ENCODE results near the gene TOX2. TPM values are rescaled to one million over a fixed set of nuclear protein-coding genes. Genes with fewer than 3 reads are reported as not detected.

Gene TOX2
- polyA plus RNA-seq, 3 donors from 2014 or later = 2.4 to 5.0 (median 2.9) TPM

DNA sequence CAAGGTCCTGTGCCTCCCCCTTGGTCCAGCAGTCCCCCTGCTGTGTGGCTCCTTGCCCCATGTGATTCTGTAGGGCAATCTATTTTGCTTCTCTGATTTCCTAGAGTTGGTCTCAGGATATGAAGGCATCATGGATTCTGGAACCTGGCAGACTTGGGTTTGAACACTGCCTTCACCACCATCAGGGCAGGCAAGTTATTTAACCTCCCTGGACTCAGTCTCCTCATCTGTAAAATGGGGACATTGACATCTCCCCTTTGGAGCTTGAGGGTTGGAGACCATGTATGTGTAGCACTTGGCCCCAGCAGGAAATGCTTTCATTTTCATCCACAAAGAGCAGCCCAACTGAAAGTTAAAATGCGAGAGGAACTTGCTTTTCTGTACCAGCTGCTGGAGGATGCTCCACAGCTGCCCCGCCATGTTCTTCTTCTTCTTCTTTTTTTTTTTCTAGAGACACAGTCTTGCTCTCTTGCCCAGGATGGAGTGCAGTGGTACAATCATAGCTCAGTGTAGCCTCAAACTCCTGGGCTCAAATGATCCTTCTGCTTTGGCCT is 6.7 kb downstream of the TOX2 start:
- Mint-ChIP-seq H3K36me3 (peaks cover 0 to 4% (median 0%) of the 10 kb centered on the region in 3 donors), H3K27ac (no peak overlapping the region), H3K27me3 (ENCODE audit: low read depth in 3 of 3) (peaks cover 23 to 39% (median 24%) of the 10 kb centered on the region in 3 donors), H3K9me3 (no peaks in the 10 kb centered on the region), H3K4me3 (no peak overlapping the region), H3K4me1 (peaks cover 28 to 49% of the 10 kb centered on the region in 2 donors)
- DNase-seq = no peak

DNA sequence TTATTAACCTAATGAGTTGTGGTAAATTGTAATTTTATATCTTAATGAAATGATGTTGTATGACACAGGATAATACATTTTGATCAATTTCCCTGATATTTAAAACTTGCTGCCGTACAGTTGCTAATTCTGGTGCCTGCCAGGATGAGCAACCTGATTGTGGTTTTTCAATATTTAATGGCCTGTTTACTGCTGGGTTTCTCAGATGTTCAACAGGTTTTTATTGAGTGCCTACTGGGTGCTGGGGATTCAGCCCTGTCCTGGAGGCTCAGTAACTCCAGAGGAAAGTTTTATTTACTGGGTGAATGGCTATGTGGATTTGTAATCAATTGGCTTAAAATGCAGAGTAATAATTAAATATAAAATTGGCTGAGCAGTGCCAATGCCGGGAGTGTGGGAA is 8.0 kb downstream of the TOX2 start:
- Mint-ChIP-seq H3K4me3 (no peak overlapping the region), H3K36me3 (peaks cover 0 to 4% (median 0%) of the 10 kb centered on the region in 3 donors), H3K4me1 (peaks cover 25 to 52% of the 10 kb centered on the region in 2 donors), H3K27ac (no peak overlapping the region), H3K9me3 (no peaks in the 10 kb centered on the region), H3K27me3 (ENCODE audit: low read depth in 3 of 3) (peaks cover 23 to 30% (median 29%) of the 10 kb centered on the region in 3 donors)
- DNase-seq = no peak

DNA sequence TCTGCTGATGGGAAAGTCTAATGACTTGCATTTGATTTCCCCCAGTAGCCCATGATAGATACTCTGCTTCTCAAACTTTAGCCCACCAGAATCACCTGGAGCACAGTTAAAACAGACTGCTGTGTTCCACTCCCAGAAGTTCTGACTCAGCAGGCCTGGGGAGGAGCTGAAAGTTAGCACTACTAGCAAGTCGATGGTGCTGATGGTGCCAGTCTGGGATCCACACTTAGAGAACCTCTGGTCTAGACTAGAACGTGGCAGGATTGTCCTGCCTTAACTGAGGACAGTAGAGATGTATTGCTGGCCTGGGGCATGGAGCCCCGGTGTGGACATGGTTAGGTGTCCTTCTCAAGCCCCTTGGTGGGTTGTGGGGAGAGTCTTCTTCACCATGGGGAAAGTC is 8.7 kb downstream of the TOX2 start:
- peaks cover 25 to 52% of the 10 kb centered on the region in 2 donors for H3K4me1 Mint-ChIP-seq

DNA sequence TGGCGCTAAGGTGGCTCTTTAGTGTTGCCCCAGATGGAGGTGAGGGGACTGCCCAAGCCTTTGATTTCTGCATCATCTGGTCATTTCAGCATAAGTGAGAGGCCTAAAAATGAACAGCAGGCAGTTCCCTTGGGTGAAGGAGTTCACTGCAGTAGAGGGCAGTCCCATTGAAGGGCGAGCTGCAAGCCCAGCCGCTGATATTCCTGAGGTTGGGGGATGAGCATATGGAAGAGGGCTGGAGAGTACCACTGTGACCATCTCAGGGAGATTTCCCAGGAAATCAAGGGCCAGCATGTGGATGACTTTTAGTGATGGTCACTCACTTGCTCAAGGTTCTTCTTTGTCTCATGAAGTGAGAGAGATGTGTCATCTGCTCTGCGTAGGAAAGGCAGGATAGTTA is 9.3 kb downstream of the TOX2 start:
- DNase-seq = no peak
- peaks cover 0 to 4% (median 0%) of the 10 kb centered on the region in 3 donors for H3K36me3 Mint-ChIP-seq
- no peak overlapping the region for H3K27ac Mint-ChIP-seq
- peaks cover 25 to 52% of the 10 kb centered on the region in 2 donors for H3K4me1 Mint-ChIP-seq
- no peaks in the 10 kb centered on the region for H3K9me3 Mint-ChIP-seq
- H3K27me3 Mint-ChIP-seq (ENCODE audit: low read depth in 3 of 3) = peaks cover 24 to 37% (median 29%) of the 10 kb centered on the region in 3 donors
- H3K4me3 Mint-ChIP-seq = peak overlapping the region in 1 of 5 donors; percentile 21

More for the DNA sequence above, 8.7 kb downstream of the TOX2 start:
- Mint-ChIP-seq H3K36me3 (peaks cover 0 to 4% (median 0%) of the 10 kb centered on the region in 3 donors), H3K27ac (peak overlapping the region in 1 of 6 donors; percentile 47), H3K9me3 (no peaks in the 10 kb centered on the region), H3K27me3 (ENCODE audit: low read depth in 3 of 3) (peaks cover 23 to 35% (median 29%) of the 10 kb centered on the region in 3 donors), H3K4me3 (peak overlapping the region in 2 of 5 donors; percentile 30 to 51)
- no peak for DNase-seq

GRCh38 chr20:43925215-43925614 is 10.6 kb downstream of the TOX2 start:
- peaks cover 25 to 52% of the 10 kb centered on the region in 2 donors for H3K4me1 Mint-ChIP-seq
- H3K27ac Mint-ChIP-seq = peak overlapping the region in 3 of 6 donors; percentile 15 to 75 (median 18)
- H3K27me3 Mint-ChIP-seq (ENCODE audit: low read depth in 3 of 3) = peaks cover 21 to 37% (median 26%) of the 10 kb centered on the region in 3 donors
- no peaks in the 10 kb centered on the region for H3K9me3 Mint-ChIP-seq
- DNase-seq = peak; percentile 46 to 63 (median 62)
- peak overlapping the region in 4 of 5 donors; percentile 54 to 84 (median 66) for H3K4me3 Mint-ChIP-seq
- peaks cover 0 to 4% (median 0%) of the 10 kb centered on the region in 3 donors for H3K36me3 Mint-ChIP-seq

GRCh38 chr20:43925801-43926200 is 11.1 kb downstream of the TOX2 start:
- Mint-ChIP-seq H3K36me3 (peaks cover 0 to 8% (median 0%) of the 10 kb centered on the region in 3 donors), H3K4me3 (peak overlapping the region in 4 of 5 donors; percentile 55 to 84 (median 64)), H3K27ac (peak overlapping the region in 3 of 6 donors; percentile 15 to 75 (median 68)), H3K9me3 (no peaks in the 10 kb centered on the region), H3K4me1 (peaks cover 25 to 52% of the 10 kb centered on the region in 2 donors), H3K27me3 (ENCODE audit: low read depth in 3 of 3) (peaks cover 21 to 31% (median 25%) of the 10 kb centered on the region in 3 donors)
- peak in 1 of 3 donors; percentile 34 for DNase-seq

DNA sequence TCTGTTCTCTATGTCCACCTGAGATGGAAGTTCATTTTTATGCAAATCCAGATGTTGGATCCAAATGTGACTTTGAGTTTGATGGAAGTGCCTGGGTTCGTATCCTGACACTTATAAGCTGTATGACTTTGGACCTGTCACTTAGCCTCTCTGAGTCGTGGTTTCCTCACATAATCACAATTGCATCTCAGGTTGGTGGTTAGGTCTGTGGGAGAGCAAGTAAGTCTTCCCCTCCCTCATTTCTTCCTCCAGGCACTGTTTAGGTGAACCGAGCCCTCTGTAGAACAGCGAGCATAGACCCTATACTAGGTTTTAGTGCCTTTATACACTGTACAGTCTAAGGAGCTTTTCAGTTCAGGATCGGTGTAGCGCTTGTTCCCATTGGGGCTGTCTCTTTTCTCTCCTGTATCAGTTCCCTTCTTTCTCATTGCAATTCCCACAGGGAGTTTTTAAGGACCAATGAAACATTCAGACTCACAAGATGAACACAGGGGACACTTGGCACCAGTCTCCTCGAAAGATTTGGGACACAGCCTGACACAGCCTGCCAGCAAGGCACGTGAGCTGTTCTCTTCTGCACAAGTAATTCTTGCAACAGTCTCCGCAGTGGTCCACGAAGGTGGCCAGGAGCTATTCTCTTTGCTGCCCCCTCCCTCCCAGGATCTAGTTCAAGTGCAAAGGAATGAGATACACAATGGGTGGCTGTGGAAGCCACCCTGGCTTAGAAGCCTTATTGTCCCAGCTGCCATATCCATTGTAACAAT is 11.8 kb downstream of the TOX2 start:
- DNase-seq = no peak
- H3K36me3 Mint-ChIP-seq = peaks cover 0 to 12% (median 0%) of the 10 kb centered on the region in 3 donors
- peak overlapping the region in 1 of 6 donors; percentile 16 for H3K27ac Mint-ChIP-seq
- peaks cover 25 to 33% (median 26%) of the 10 kb centered on the region in 3 donors for H3K27me3 Mint-ChIP-seq (ENCODE audit: low read depth in 3 of 3)
- H3K4me1 Mint-ChIP-seq = peaks cover 25 to 48% of the 10 kb centered on the region in 2 donors
- no peaks in the 10 kb centered on the region for H3K9me3 Mint-ChIP-seq
- H3K4me3 Mint-ChIP-seq = peak overlapping the region in 4 of 5 donors; percentile 55 to 84 (median 64)

- Mint-ChIP-seq H3K36me3 (peaks cover 0 to 13% (median 3%) of the 10 kb centered on the region in 3 donors), H3K4me1 (peaks cover 0 to 4% of the 10 kb centered on the region in 2 donors), H3K27ac (peak overlapping the region in 1 of 6 donors; percentile 73), H3K27me3 (ENCODE audit: low read depth in 3 of 3) (peaks cover 19 to 37% (median 21%) of the 10 kb centered on the region in 3 donors), H3K4me3 (no peak overlapping the region), H3K9me3 (no peaks in the 10 kb centered on the region)
- DNase-seq = no peak
Observed at GRCh38 chr20:43931976-43932375, 17.3 kb downstream of the TOX2 start.

GRCh38 chr20:43934833-43935232 is 20.2 kb downstream of the TOX2 start:
- peaks cover 14 to 31% (median 28%) of the 10 kb centered on the region in 3 donors for H3K27me3 Mint-ChIP-seq (ENCODE audit: low read depth in 3 of 3)

GRCh38 chr20:43936104-43936770 is 21.6 kb downstream of the TOX2 start:
- Mint-ChIP-seq H3K4me1 (peaks cover 7 to 14% of the 10 kb centered on the region in 2 donors), H3K27me3 (ENCODE audit: low read depth in 3 of 3) (peaks cover 13 to 38% (median 31%) of the 10 kb centered on the region in 3 donors), H3K4me3 (peak overlapping the region in 1 of 5 donors; percentile 14), H3K27ac (no peak overlapping the region), H3K36me3 (peaks cover 0 to 7% (median 4%) of the 10 kb centered on the region in 3 donors), H3K9me3 (no peaks in the 10 kb centered on the region)
- DNase-seq = no peak

More at GRCh38 chr20:43934833-43935232, 20.2 kb downstream of the TOX2 start:
- H3K36me3 Mint-ChIP-seq = peaks cover 0 to 13% (median 4%) of the 10 kb centered on the region in 3 donors
- H3K4me1 Mint-ChIP-seq = peaks cover 0 to under 1% of the 10 kb centered on the region in 2 donors
- H3K4me3 Mint-ChIP-seq = no peak overlapping the region
- H3K9me3 Mint-ChIP-seq = no peaks in the 10 kb centered on the region
- no peak overlapping the region for H3K27ac Mint-ChIP-seq
- no peak for DNase-seq

GRCh38 chr20:43936805-43937204 is 22.2 kb downstream of the TOX2 start:
- Mint-ChIP-seq H3K27ac (no peak overlapping the region), H3K27me3 (ENCODE audit: low read depth in 3 of 3) (peaks cover 11 to 34% (median 32%) of the 10 kb centered on the region in 3 donors), H3K36me3 (peaks cover 0 to 4% (median 3%) of the 10 kb centered on the region in 3 donors), H3K4me1 (peaks cover 12 to 20% of the 10 kb centered on the region in 2 donors), H3K9me3 (no peaks in the 10 kb centered on the region), H3K4me3 (peak overlapping the region in 1 of 5 donors; percentile 14)
- no peak for DNase-seq

DNA sequence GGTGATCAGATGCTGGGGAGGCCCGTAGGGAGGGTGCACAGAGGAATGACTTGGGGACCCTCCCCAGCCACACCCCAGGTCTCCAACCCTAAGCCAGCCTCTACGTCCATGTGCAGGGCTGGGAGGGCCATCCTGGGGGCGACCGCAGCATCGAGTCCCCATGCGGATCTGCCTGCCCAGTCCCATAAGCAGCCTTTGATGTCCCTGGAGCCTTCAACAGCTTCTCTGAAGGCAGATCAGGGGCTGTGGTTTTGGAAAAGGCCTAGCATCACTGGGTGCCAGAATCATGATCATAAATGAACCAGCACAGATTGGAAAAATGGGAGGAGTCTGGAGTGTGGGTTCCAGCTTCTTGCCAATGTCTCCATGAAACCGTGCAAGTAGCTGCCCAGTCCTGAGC is 22.9 kb downstream of the TOX2 start:
- Mint-ChIP-seq H3K4me1 (peaks cover 20 to 27% of the 10 kb centered on the region in 2 donors), H3K27me3 (ENCODE audit: low read depth in 3 of 3) (peaks cover 11 to 32% (median 32%) of the 10 kb centered on the region in 3 donors), H3K4me3 (no peak overlapping the region), H3K36me3 (peaks cover 0 to 4% (median 3%) of the 10 kb centered on the region in 3 donors), H3K9me3 (no peaks in the 10 kb centered on the region), H3K27ac (no peak overlapping the region)
- no peak for DNase-seq

DNA sequence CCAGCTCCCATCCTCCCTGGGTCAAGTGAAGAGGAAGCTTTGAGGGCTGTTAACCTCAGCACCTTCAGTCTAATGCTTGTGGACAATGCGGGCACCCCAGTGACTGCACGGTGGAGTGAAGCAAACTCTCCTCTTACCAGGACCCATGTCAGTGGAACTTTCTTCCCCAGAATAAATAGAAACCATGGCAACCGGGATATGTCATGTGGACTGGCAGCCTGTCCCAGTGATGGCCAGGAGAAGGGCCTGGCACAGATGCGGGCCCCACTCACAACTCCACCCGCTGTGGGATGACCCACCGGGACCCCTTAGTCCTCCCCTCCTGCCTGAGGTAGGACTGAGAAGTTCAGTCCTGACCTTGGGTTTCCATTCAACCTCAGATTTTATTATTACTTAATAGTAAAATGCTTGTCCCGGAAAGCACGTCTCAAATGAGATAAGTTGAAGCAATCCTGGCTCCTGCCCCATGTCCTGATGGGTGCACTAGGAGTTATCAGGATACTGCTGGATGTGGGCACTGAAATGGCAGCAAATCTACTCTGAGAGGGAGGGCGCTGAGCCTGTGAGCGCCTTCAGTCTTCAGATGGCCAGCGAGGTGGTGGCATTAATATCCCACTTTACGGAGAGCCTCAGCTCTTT is 23.5 kb downstream of the TOX2 start:
- Mint-ChIP-seq H3K36me3 (peaks cover 0 to 4% (median 3%) of the 10 kb centered on the region in 3 donors), H3K4me3 (no peak overlapping the region), H3K4me1 (peaks cover 25 to 33% of the 10 kb centered on the region in 2 donors), H3K27ac (no peak overlapping the region), H3K27me3 (ENCODE audit: low read depth in 3 of 3) (peaks cover 11 to 34% (median 30%) of the 10 kb centered on the region in 3 donors), H3K9me3 (no peaks in the 10 kb centered on the region)
- no peak for DNase-seq
